HepG2 (cell line): ENCODE data around the gene TBXA2R. TPM values are rescaled to one million over a fixed set of nuclear protein-coding genes. Genes with fewer than 3 reads are reported as not detected.

Experiments
- ATAC-seq: fragments of 200-7000 bp; cut with Tn5 transposase; 3 replicates; pipeline ENCODE4 v1.9.1; 2020; ENCODE audit warnings: mild to moderate bottlenecking, moderate library complexity
- BruUV-seq: library from RNA; stranded (reverse); fragments of 400-500 nt; replicated peaks from 2 replicates; lab custom pipeline; 2021; lab: Mats Ljungman, UMichigan
- CTCF ChIA-PET: fragments of 300-600 bp; formaldehyde crosslinking; extraction: SDS; loops from one replicate; lab custom pipeline; 2021; ENCODE audit warnings: low total read pairs, inconsistent platforms, low intra/inter-chr PET ratio; lab: Yijun Ruan, JAX
- POLR2A ChIA-PET: fragments of 350-600 bp; sonication (Branson Sonifier 250); formaldehyde crosslinking; loops from one replicate; lab custom pipeline; 2020; ENCODE audit warnings: antibody characterized with exemption, inconsistent platforms; lab: Yijun Ruan, JAX
- DNase-seq: peaks from one replicate; pipeline ENCODE4 v3.0.0-alpha.2; 2015; ENCODE audit warnings: low spot score
- FAIRE-seq: peaks from 3 replicates; lab custom pipeline; 2011; peaks lifted over from hg19 to GRCh38; lab: Jason Lieb, UNC
- H2AFZ ChIP-seq: one replicate; pipeline ENCODE4 v1.6.1; 2011; ENCODE audit warnings: low read length, inconsistent platforms
- H3K27ac ChIP-seq: fragments of 300-600 bp; 3 replicates; pipeline ENCODE4 v1.8.0; 2011; ENCODE audit warnings: mixed run types, mild to moderate bottlenecking, mixed read lengths, low read length, inconsistent platforms; ENCODE audit not compliant: insufficient read depth; ENCODE audit errors: extremely low read length
- H3K27me3 ChIP-seq, 2 experiments: fragments of 200-600 bp in 1 of 2; 2 replicates in 1 of 2; 3 replicates in 1 of 2; pipeline versions ENCODE4 v1.6.0 to v1.8.0; 2011; ENCODE audit warnings: low read length in 2 of 2, mild to moderate bottlenecking in 2 of 2, moderate library complexity in 2 of 2, inconsistent platforms in 1 of 2; ENCODE audit not compliant: insufficient read depth in 2 of 2, control insufficient read depth in 1 of 2
- H3K36me3 ChIP-seq, 2 experiments: fragments of 200-600 bp in 1 of 2; replicated peaks in 1 of 2; 2 replicates in 1 of 2; 3 replicates in 1 of 2; pipeline versions ENCODE4 v1.5.1 to v1.8.0; 2011; ENCODE audit warnings: low read length in 2 of 2, inconsistent platforms in 1 of 2; ENCODE audit not compliant: insufficient read depth in 2 of 2, control insufficient read depth in 1 of 2
- H3K4me1 ChIP-seq: 2 replicates; pipeline ENCODE4 v1.5.1; 2012; ENCODE audit warnings: low read length, inconsistent platforms; ENCODE audit not compliant: insufficient read depth
- H3K4me2 ChIP-seq: 2 replicates; pipeline ENCODE4 v1.6.0; 2011; ENCODE audit warnings: low read depth, low read length, inconsistent platforms
- H3K4me3 ChIP-seq, 3 experiments: fragments of 200-600 bp in 1 of 3; sonication (generic), shearing (Covaris generic) in 1 of 3; replicated peaks in 1 of 3; 2 replicates each; pipeline ENCODE4 v1.5.1; 2011 to 2016; ENCODE audit warnings: low read length in 3 of 3, inconsistent platforms in 2 of 3, low read depth in 2 of 3, mild to moderate bottlenecking in 2 of 3, control low read depth in 1 of 3, mixed read lengths in 1 of 3; ENCODE audit not compliant: insufficient read depth in 1 of 3
- H3K79me2 ChIP-seq: one replicate; pipeline ENCODE4 v1.6.1; 2011; ENCODE audit warnings: low read length, inconsistent platforms; ENCODE audit not compliant: insufficient read depth
- H3K9ac ChIP-seq: 2 replicates; pipeline ENCODE4 v1.6.0; 2011; ENCODE audit warnings: mild to moderate bottlenecking, low read depth, low read length, inconsistent platforms; ENCODE audit not compliant: insufficient read depth
- H3K9me3 ChIP-seq: 2 replicates; pipeline ENCODE4 v1.5.1; 2012; ENCODE audit warnings: mild to moderate bottlenecking, low read length
- H4K20me1 ChIP-seq: 2 replicates; pipeline ENCODE4 v1.6.0; 2011; ENCODE audit warnings: inconsistent platforms, mild to moderate bottlenecking, low read length, moderate library complexity; ENCODE audit not compliant: insufficient read depth
- CC2D1A ChIP-seq: sonication (generic); formaldehyde crosslinking; IDR thresholded peaks from 2 replicates; pipeline ENCODE4 v1.8.1; 2023; ENCODE audit warnings: mild to moderate bottlenecking, missing genetic modification reagents
- CHD4 ChIP-seq: fragments of 200-600 bp; sonication (generic); IDR thresholded peaks from 2 replicates; pipeline ENCODE4 v1.7.0; 2017; ENCODE audit warnings: mild to moderate bottlenecking, low read length, borderline replicate concordance
- FOXM1 ChIP-seq: sonication (generic); formaldehyde crosslinking; IDR thresholded peaks from 2 replicates; pipeline ENCODE4 v1.5.0; 2020; ENCODE audit warnings: missing genetic modification reagents
- IKZF4 ChIP-seq: sonication (generic); formaldehyde crosslinking; IDR thresholded peaks from 2 replicates; pipeline ENCODE4 v1.5.1; 2020; ENCODE audit warnings: borderline replicate concordance, mild to moderate bottlenecking, low read depth, missing genetic modification reagents; ENCODE audit errors: not compliant biosample characterization
- KDM1A ChIP-seq: IDR thresholded peaks from 2 replicates; pipeline ENCODE4 v1.6.1; 2016; ENCODE audit warnings: missing compliant biosample characterization
- MAZ ChIP-seq, 2 experiments: sonication (generic) in 1 of 2; formaldehyde crosslinking in 1 of 2; IDR thresholded peaks; 2 replicates each; pipeline versions ENCODE4 v1.5.0 to v1.6.1; 2012 to 2020; ENCODE audit warnings: low read depth in 2 of 2, mild to moderate bottlenecking in 2 of 2, borderline replicate concordance in 1 of 2, improper control_type of control experiment in 1 of 2, low read length in 1 of 2, missing genetic modification reagents in 1 of 2, moderate library complexity in 1 of 2
- RBFOX2 ChIP-seq: fragments of 200-400 bp; formaldehyde crosslinking; IDR thresholded peaks from 2 replicates; pipeline ENCODE4 v1.6.1; 2017; ENCODE audit warnings: low read depth, mild to moderate bottlenecking, low read length
- SALL1 ChIP-seq: sonication (generic); formaldehyde crosslinking; IDR thresholded peaks from 2 replicates; pipeline ENCODE4 v1.8.0; 2022; ENCODE audit warnings: mild to moderate bottlenecking, missing genetic modification reagents
- TMF1 ChIP-seq: sonication (generic); formaldehyde crosslinking; IDR thresholded peaks from 2 replicates; pipeline ENCODE4 v1.8.1; 2022; ENCODE audit warnings: low read depth, missing genetic modification reagents
- ZBTB7A ChIP-seq: sonication (generic); formaldehyde crosslinking; IDR thresholded peaks from 2 replicates; pipeline ENCODE4 v1.8.0; 2022; ENCODE audit warnings: mild to moderate bottlenecking, missing genetic modification reagents
- ZMYM3 ChIP-seq: sonication (generic); formaldehyde crosslinking; IDR thresholded peaks from 2 replicates; pipeline ENCODE4 v1.5.1; 2020; ENCODE audit warnings: mild to moderate bottlenecking, missing genetic modification reagents
- ZNF350 ChIP-seq: sonication (generic); formaldehyde crosslinking; IDR thresholded peaks from 2 replicates; pipeline ENCODE4 v1.4.0; 2020; ENCODE audit warnings: mild to moderate bottlenecking, low read depth, missing genetic modification reagents, borderline replicate concordance
- ZNF737 ChIP-seq: sonication (generic); formaldehyde crosslinking; IDR thresholded peaks from 2 replicates; pipeline ENCODE4 v1.5.0; 2020; ENCODE audit warnings: missing genetic modification reagents, mild to moderate bottlenecking, borderline replicate concordance
- WGBS: methylation state at CpG from one replicate; pipeline ENCODE4 v1.1.6; 2017; ENCODE audit warnings: low lambda C conversion rate; 5-methylcytosine and 5-hydroxymethylcytosine counted together
- in situ Hi-C: cut with HindIII; loops from 2 replicates; pipeline ENCODE4 v1.10.0; 2017; ENCODE audit warnings: low pct_unique_long_range_greater_than_20kb; ENCODE audit not compliant: extremely low pct_ligation_motif_present
- intact Hi-C: fragments of 100-400 bp; cut with micrococcal nuclease; formaldehyde crosslinking; loops from one replicate; pipeline ENCODE4 v1.10.0; 2022; ENCODE audit not compliant: unreplicated experiment
- polyA plus RNA-seq, 8 experiments: library from polyadenylated mRNA; depleted of rRNA in 3 of 8; stranded (reverse) in 7 of 8; unstranded in 1 of 8; fragments of >200 nt; fragmentation: Illumina TruSeq in 4 of 8; extraction: Trizol in 4 of 8; gene quantifications; 2 replicates each; pipeline versions ENCODE4 v1.2.1 to v1.2.3, GENCODE V29; 2011 to 2016; ENCODE audit warnings: low read depth in 4 of 8, missing spikeins in 1 of 8, mixed read lengths in 1 of 8; ENCODE audit not compliant: insufficient read depth in 1 of 8
- total RNA-seq, 5 experiments: library from RNA; depleted of rRNA; stranded (reverse); fragments of >200 nt; fragmentation: Illumina TruSeq; extraction: Trizol; gene quantifications; 2 replicates each; pipeline ENCODE4 v1.2.3, GENCODE V29; 2016; ENCODE audit warnings: low read depth in 1 of 5
- TF ChIP-seq, protein P1 (sequence below): sonication (generic); formaldehyde crosslinking; IDR thresholded peaks from 2 replicates; pipeline ENCODE4 v1.9.0; 2021; ENCODE audit warnings: missing genetic modification reagents, borderline replicate concordance

TBXA2R gene
- total and polyA plus RNA-seq, 2 of the 13 experiments (the other 11 are each of a cell fraction or from before 2014, with no cell fraction given): 0.09 TPM; not detected in 1

DNA sequence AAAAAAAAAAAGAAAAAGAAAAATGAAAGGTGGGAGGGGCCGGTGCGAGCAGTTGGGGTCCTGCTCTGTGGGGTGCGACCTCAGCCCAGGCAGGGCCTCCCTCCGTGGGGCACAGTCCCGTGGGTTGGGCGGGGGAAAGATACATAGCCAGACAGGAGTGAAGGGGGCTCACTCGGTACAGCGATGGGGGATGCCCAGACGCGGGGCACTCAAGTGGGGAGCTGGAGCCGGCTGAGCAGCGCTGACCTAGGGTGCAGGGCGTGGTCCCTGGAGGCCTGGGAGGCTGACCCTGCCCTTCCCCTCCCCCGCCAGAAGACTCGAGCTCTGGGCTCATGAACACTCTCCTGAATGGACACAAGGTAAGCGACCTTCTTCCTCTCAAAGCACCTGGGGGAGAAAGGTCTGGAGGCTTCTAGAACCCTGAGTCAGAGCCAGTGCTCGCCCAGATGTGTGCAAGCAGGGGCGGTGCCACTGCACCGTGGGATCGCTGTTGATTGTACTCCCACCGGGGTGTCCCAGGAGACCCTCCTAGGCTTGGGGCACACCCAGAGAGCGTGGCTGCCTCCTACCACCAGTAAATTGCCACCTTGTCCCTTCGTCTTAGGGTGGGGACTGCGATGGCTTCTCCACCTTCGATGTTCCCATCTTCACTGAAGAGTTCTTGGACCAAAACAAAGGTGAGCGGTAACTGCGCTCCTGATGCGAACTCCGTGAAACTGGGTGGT is 30.6 kb downstream of the TBXA2R start:
- CTCF ChIA-PET: interaction anchor here (1.0 to 1.6 kb wide), 2 partner anchors 29 to 31 kb away, joined by 3 to 14 read pairs; no protein-coding TSS in a partner anchor
- H2AFZ ChIP-seq: no peak overlapping the region
- H3K27ac ChIP-seq: no peak overlapping the region

DNA sequence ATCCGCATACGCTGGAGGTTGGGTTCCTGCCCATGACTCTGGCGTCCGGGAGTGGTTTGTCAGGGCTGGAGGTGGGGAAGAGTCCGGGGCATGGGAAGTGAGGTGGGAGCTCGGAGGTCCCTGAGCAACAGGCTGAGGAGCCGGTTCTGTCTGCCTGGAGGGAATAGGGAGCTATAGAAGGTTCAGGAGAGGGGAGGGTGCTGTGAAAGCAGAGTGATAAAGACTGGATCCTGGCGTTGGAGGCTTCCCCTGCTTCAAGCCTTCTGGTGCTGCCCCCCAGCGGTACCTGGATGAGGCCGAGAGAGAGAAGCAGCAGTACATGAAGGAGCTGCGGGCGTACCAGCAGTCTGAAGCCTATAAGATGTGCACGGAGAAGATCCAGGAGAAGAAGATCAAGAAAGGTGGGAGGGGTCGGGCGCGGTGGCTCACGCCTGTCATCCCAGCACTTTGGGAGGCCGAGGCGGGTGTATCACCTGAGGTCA is 31.4 kb downstream of the TBXA2R start:
- in situ Hi-C loops: no loop called here
- DNase-seq: peak; percentile 55
- TF ChIP-seq KDM1A (CRISPR knock-in tag): 0 out of 2 replicates have a peak, but pooled peaks have one; percentile 54
- 0 out of 2 replicates have a peak, but pooled peaks have one; percentile 26 for TF ChIP-seq ZNF350 (CRISPR knock-in tag)
- 0 out of 2 replicates have a peak, but pooled peaks have one; percentile 44 for TF ChIP-seq MAZ (IDR thresholded peaks at IDR 0.05; ENCODE audit: borderline replicate concordance, low read depth, low read length)
- TF ChIP-seq MAZ (CRISPR knock-in tag; IDR thresholded peaks at IDR 0.05; ENCODE audit: low read depth): no peak
- TF ChIP-seq CC2D1A (CRISPR knock-in tag): no peak
- TF ChIP-seq SALL1 (CRISPR knock-in tag): peak; percentile 15; the same call in 1 of the 2 replicates
- TF ChIP-seq ZNF737 (CRISPR knock-in tag): no peak
- TF ChIP-seq CHD4: peak; percentile 91; the same call in 1 of the 2 replicates
- no peak for TF ChIP-seq TMF1
- peak; percentile 98 for TF ChIP-seq ZMYM3 (CRISPR knock-in tag)
- no peak for TF ChIP-seq IKZF4 (CRISPR knock-in tag)
- TF ChIP-seq, protein P1, sequence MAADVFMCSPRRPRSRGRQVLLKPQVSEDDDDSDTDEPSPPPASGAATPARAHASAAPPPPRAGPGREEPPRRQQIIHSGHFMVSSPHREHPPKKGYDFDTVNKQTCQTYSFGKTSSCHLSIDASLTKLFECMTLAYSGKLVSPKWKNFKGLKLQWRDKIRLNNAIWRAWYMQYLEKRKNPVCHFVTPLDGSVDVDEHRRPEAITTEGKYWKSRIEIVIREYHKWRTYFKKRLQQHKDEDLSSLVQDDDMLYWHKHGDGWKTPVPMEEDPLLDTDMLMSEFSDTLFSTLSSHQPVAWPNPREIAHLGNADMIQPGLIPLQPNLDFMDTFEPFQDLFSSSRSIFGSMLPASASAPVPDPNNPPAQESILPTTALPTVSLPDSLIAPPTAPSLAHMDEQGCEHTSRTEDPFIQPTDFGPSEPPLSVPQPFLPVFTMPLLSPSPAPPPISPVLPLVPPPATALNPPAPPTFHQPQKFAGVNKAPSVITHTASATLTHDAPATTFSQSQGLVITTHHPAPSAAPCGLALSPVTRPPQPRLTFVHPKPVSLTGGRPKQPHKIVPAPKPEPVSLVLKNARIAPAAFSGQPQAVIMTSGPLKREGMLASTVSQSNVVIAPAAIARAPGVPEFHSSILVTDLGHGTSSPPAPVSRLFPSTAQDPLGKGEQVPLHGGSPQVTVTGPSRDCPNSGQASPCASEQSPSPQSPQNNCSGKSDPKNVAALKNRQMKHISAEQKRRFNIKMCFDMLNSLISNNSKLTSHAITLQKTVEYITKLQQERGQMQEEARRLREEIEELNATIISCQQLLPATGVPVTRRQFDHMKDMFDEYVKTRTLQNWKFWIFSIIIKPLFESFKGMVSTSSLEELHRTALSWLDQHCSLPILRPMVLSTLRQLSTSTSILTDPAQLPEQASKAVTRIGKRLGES (CRISPR knock-in tag): no peak
- no peak for TF ChIP-seq FOXM1 (CRISPR knock-in tag)

More for the DNA sequence above, 30.6 kb downstream of the TBXA2R start:
- intact Hi-C loops (loop anchor here (1.0 kb wide), 1 partner anchor 31 kb away; no protein-coding TSS in a partner anchor), in situ Hi-C loops (no loop called here)
- no peak overlapping the region for H3K9ac ChIP-seq
- POLR2A ChIA-PET: interaction anchor here (0.7 kb wide), 1 partner anchor 22 kb away, joined by 3 read pairs; no protein-coding TSS in a partner anchor
- no peaks in the 10 kb centered on the region for H3K9me3 ChIP-seq
- no peak overlapping the region for H3K4me2 ChIP-seq
- no peaks in the 10 kb centered on the region; a peak in 1 of 5 replicates for H3K36me3 ChIP-seq
- no peaks in the 10 kb centered on the region for H3K27me3 ChIP-seq
- WGBS: 99% methylated on average over 19 of the region's 29 CpGs
- DNase-seq: no peak
- BruUV-seq: no TSS peak
- no peak for FAIRE-seq
- peaks cover 2% of the 10 kb centered on the region for H3K79me2 ChIP-seq
- peaks cover 27% of the 10 kb centered on the region for H3K4me1 ChIP-seq
- TF ChIP-seq ZBTB7A (CRISPR knock-in tag) (no peak), RBFOX2 (peak; percentile 47; the same call in 1 of the 2 replicates)
- no peak for ATAC-seq
- peaks cover 4% of the 10 kb centered on the region for H4K20me1 ChIP-seq
- H3K4me3 ChIP-seq: no peak overlapping the region

More for the DNA sequence above, 31.4 kb downstream of the TBXA2R start:
- Histone ChIP-seq H3K9me3 (no peaks in the 10 kb centered on the region), H4K20me1 (peaks cover 4% of the 10 kb centered on the region), H3K79me2 (peaks cover 2% of the 10 kb centered on the region), H3K36me3 (no peaks in the 10 kb centered on the region; a peak in 1 of 5 replicates), H2AFZ (no peak overlapping the region), H3K4me1 (peaks cover 33% of the 10 kb centered on the region), H3K9ac (no peak overlapping the region), H3K4me2 (no peak overlapping the region), H3K27me3 (no peaks in the 10 kb centered on the region), H3K4me3 (no peak overlapping the region), H3K27ac (no peak overlapping the region)
- ChIA-PET CTCF (interaction anchor here (1.0 to 1.6 kb wide), 2 partner anchors 28 to 30 kb away, joined by 3 to 14 read pairs; no protein-coding TSS in a partner anchor), POLR2A (interaction anchor here (0.7 kb wide), 1 partner anchor 22 kb away, joined by 3 read pairs; no protein-coding TSS in a partner anchor)
- ATAC-seq: no peak
- intact Hi-C loops: loop anchor here (1.0 kb wide), 1 partner anchor 30 kb away; no protein-coding TSS in a partner anchor
- BruUV-seq: no TSS peak
- no peak for FAIRE-seq
- 78% methylated on average over 19 of the region's 19 CpGs for WGBS
